GM06990 (cell line): Measurements from ENCODE around the gene ANTXR2.

ENCODE experiments used
- DNase-seq: peaks from one replicate; pipeline ENCODE4 v3.0.0-alpha.2; 2011; ENCODE audit not compliant: insufficient read length; ENCODE audit errors: extremely low read depth
- H3K27me3 ChIP-seq: replicated peaks from 2 replicates; pipeline ENCODE4 v1.6.0; 2011; ENCODE audit warnings: low read length; ENCODE audit not compliant: control insufficient read depth, insufficient read depth
- H3K36me3 ChIP-seq: 2 replicates; pipeline ENCODE4 v1.5.1; 2011; ENCODE audit warnings: low read length; ENCODE audit not compliant: control insufficient read depth, insufficient read depth
- H3K4me3 ChIP-seq: replicated peaks from 2 replicates; pipeline ENCODE4 v1.5.1; 2011; ENCODE audit warnings: low read depth, mild to moderate bottlenecking, control low read depth, low read length
- TF ChIP-seq, protein P1 (sequence below): IDR thresholded peaks from 2 replicates; pipeline ENCODE4 v1.5.1; 2011; ENCODE audit warnings: low read length, control low read depth, mild to moderate bottlenecking, inconsistent platforms; ENCODE audit not compliant: insufficient read depth, poor library complexity, severe bottlenecking

The ANTXR2 gene

DNA sequence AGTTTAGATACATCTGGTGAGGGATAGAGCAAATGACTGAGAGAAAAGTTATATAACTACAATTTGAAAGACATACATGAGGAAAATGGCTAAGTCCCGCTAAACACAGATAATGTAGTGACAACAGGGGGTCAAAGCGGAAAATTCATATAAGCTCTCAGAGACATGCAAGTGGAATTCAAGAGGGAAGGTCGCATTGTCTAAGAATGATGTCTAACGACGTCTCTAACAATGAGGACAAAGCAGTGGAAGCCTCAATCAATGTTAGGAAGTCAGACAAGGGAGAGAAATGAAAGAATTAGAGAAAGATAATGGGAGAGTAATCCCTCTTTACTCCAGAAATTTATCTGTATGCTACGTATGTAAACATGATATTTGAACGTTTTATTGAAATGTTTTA is 113.4 kb downstream of the ANTXR2 start:
- Histone ChIP-seq H3K36me3 (no peaks in the 10 kb centered on the region), H3K4me3 (no peak overlapping the region), H3K27me3 (no peaks in the 10 kb centered on the region)
- TF ChIP-seq, protein P1, sequence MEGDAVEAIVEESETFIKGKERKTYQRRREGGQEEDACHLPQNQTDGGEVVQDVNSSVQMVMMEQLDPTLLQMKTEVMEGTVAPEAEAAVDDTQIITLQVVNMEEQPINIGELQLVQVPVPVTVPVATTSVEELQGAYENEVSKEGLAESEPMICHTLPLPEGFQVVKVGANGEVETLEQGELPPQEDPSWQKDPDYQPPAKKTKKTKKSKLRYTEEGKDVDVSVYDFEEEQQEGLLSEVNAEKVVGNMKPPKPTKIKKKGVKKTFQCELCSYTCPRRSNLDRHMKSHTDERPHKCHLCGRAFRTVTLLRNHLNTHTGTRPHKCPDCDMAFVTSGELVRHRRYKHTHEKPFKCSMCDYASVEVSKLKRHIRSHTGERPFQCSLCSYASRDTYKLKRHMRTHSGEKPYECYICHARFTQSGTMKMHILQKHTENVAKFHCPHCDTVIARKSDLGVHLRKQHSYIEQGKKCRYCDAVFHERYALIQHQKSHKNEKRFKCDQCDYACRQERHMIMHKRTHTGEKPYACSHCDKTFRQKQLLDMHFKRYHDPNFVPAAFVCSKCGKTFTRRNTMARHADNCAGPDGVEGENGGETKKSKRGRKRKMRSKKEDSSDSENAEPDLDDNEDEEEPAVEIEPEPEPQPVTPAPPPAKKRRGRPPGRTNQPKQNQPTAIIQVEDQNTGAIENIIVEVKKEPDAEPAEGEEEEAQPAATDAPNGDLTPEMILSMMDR = no peak
- DNase-seq = no peak

DNA sequence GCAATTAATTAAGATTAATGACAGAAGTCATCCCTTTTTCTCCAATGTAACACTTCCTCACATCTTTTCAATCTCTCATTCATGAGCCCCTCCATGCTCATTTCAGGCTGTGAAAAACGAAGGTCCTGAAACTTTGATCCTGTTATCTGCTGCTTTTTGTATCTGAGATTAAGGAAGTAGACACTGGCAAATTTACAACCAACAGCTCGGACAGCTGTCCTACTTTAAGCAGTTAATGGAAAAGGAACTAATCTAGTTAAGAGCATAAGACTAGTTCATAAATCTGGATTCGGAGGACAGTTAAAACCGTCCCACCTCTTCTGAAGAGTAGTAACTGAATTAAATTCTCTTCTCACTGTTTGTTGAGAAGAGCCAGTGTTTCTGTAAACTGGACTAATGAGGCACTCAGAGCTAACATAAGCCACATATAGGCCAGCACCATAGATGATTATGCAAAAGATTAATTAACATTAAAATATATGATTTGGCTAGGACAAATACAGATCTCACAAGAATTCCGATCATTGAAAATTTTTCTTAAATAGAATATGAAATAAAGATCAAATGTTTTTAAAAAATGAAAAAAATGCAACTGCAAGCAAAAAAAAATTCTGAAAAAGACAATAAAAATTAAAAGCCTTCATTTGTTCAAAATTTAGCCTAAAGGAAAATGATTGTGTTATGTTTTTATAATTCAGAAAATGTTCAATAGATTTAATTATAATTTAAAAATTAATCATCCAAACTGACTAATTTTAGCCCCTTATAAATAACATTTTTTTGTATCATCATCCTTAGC is 114.4 kb downstream of the ANTXR2 start:
- H3K27me3 ChIP-seq = no peaks in the 10 kb centered on the region
- no peak for DNase-seq
- H3K36me3 ChIP-seq = no peaks in the 10 kb centered on the region
- TF ChIP-seq, protein P1 = no peak
- H3K4me3 ChIP-seq = no peak overlapping the region

DNA sequence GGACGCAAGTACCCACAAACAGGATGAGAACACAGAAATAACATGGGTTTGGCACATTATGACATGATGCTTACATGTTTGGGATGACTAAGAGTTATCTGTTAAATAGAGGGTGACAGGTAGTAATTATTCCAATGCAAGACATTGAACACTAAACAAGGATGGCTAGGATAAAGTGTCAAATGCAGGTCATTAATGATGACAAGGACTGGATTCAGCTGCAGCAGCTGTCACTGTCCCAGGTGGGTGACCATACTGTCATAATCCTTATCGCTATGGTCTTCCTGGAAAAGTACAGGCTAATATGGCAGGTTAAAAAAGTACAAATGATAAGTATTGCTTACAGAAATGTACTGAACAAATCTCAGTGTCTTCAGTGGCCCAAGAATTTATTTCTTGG is 123.9 kb downstream of the ANTXR2 start:
- DNase-seq = no peak
- no peaks in the 10 kb centered on the region for H3K36me3 ChIP-seq
- no peaks in the 10 kb centered on the region for H3K27me3 ChIP-seq
- no peak overlapping the region for H3K4me3 ChIP-seq
- TF ChIP-seq, protein P1 = no peak

DNA sequence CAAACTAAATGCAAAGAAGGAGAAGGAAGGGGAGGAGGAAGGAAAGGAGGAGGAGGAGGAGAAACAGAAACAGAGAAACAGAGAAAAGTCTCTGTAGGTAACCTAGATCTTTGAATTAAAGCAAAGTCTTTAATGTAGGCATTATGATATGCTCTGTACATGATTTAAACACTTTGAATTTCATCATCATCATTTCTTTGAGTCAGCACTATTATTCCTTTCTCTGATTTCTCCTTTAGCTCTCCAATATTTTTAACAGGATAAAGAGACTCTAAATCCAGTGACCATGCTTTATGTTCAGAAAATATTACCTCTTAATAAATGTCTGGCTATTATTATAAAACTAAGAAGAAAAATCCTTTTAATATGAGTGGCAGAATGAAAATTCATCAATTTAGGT is 124.3 kb downstream of the ANTXR2 start:
- Histone ChIP-seq H3K36me3 (no peaks in the 10 kb centered on the region), H3K4me3 (no peak overlapping the region), H3K27me3 (no peaks in the 10 kb centered on the region)
- TF ChIP-seq, protein P1 = no peak
- DNase-seq = no peak

DNA sequence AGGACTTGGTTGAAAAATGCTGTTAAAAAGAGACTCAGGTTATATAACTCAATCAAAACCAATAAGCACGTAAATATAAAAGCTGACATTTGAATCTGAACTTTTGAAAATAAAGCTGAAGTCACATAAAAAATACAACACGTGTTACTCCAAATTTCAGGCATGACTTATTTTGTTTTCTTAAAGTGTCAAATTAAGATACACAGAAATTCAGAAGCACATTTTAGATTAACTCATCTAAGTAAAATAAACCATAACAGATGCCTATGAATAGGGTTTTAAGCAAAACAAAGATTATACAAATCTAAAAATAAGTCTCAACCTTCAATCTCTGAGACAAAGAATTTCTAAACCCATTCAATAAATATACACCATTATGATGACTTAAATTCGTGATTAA is 124.8 kb downstream of the ANTXR2 start:
- DNase-seq = no peak
- Histone ChIP-seq H3K27me3 (no peaks in the 10 kb centered on the region), H3K4me3 (no peak overlapping the region), H3K36me3 (no peaks in the 10 kb centered on the region)
- TF ChIP-seq, protein P1 = no peak
